ENCODE data around the gene TCOF1.

GRCh38 chr5:150323819-150324218 is 33.7 kb upstream of the TCOF1 start:
- TF ChIP-seq CTCF (IDR thresholded peaks at IDR 0.05) (no peak), POLR2A (IDR thresholded peaks at IDR 0.05) (no peak)
